SK-N-SH treated with all-trans-retinoic acid at 6 μM for 48 hours (cell line): Measurements from ENCODE around the gene PLA2G10.

Experiments used
- ATAC-seq: fragments of 200-7000 bp; cut with Tn5 transposase; 3 replicates; pipeline ENCODE4 v1.9.1; 2020; ENCODE audit warnings: mild to moderate bottlenecking, moderate library complexity
- ARNTL ChIP-seq: fragments of 450-650 bp; formaldehyde crosslinking; IDR thresholded peaks from 2 replicates; pipeline ENCODE4 v1.5.0; 2020; ENCODE audit warnings: low read depth, mild to moderate bottlenecking, moderate library complexity, borderline replicate concordance
- BACH2 ChIP-seq: fragments of 250-450 bp; sonication (Bioruptor Pico); IDR thresholded peaks from 2 replicates; pipeline ENCODE4 v1.9.0; 2021; ENCODE audit warnings: mild to moderate bottlenecking, borderline replicate concordance
- CSDC2 ChIP-seq: fragments of 250-450 bp; sonication (Bioruptor Pico); IDR thresholded peaks from 2 replicates; pipeline ENCODE4 v1.5.0; 2020; ENCODE audit warnings: mild to moderate bottlenecking, moderate library complexity
- ESRRG ChIP-seq: fragments of 250-450 bp; sonication (Bioruptor Pico); IDR thresholded peaks from 2 replicates; pipeline ENCODE4 v1.6.1; 2021; ENCODE audit warnings: mild to moderate bottlenecking
- ISL1 ChIP-seq: fragments of 250-450 bp; sonication (Bioruptor Pico); IDR thresholded peaks from 2 replicates; pipeline ENCODE4 v2.1.2; 2022; ENCODE audit warnings: mild to moderate bottlenecking, moderate library complexity
- OSR1 ChIP-seq: fragments of 250-450 bp; sonication (Bioruptor Pico); IDR thresholded peaks from 2 replicates; pipeline ENCODE4 v1.8.0; 2022; ENCODE audit warnings: moderate library complexity, mild to moderate bottlenecking, inconsistent platforms
- POU6F1 ChIP-seq: fragments of 250-450 bp; sonication (Bioruptor Pico); IDR thresholded peaks from 2 replicates; pipeline ENCODE4 v1.8.0; 2021; ENCODE audit warnings: low read depth, mild to moderate bottlenecking, moderate library complexity, borderline replicate concordance
- PPARA ChIP-seq: fragments of 250-450 bp; sonication (Bioruptor Pico); IDR thresholded peaks from 2 replicates; pipeline ENCODE4 v1.5.0; 2020; ENCODE audit warnings: mild to moderate bottlenecking, borderline replicate concordance
- RARB ChIP-seq: fragments of 250-450 bp; sonication (Bioruptor Pico); IDR thresholded peaks from 2 replicates; pipeline ENCODE4 v1.8.0; 2021; ENCODE audit warnings: mild to moderate bottlenecking, moderate library complexity
- SNAI2 ChIP-seq: fragments of 250-450 bp; sonication (Bioruptor Pico); IDR thresholded peaks from 2 replicates; pipeline ENCODE4 v1.5.0; 2020; ENCODE audit warnings: mild to moderate bottlenecking, moderate library complexity
- TCF4 ChIP-seq: fragments of 250-450 bp; sonication (Bioruptor Pico); IDR thresholded peaks from 2 replicates; pipeline ENCODE4 v1.8.0; 2021; ENCODE audit warnings: mild to moderate bottlenecking, moderate library complexity, borderline replicate concordance
- TOX ChIP-seq: fragments of 250-450 bp; sonication (Bioruptor Pico); IDR thresholded peaks from 2 replicates; pipeline ENCODE4 v1.8.0; 2021; ENCODE audit warnings: mild to moderate bottlenecking, moderate library complexity, borderline replicate concordance
- TSHZ2 ChIP-seq: fragments of 250-450 bp; sonication (Bioruptor Pico); IDR thresholded peaks from 2 replicates; pipeline ENCODE4 v1.5.0; 2020; ENCODE audit warnings: mild to moderate bottlenecking, moderate library complexity
- ZC3H10 ChIP-seq: fragments of 250-450 bp; sonication (Bioruptor Pico); IDR thresholded peaks from 2 replicates; pipeline ENCODE4 v1.5.1; 2021; ENCODE audit warnings: mild to moderate bottlenecking, moderate library complexity
- ZFP3 ChIP-seq: fragments of 250-450 bp; sonication (Bioruptor Pico); IDR thresholded peaks from 2 replicates; pipeline ENCODE4 v1.5.0; 2020; ENCODE audit warnings: mild to moderate bottlenecking, moderate library complexity
- ZFP30 ChIP-seq: fragments of 450-650 bp; formaldehyde crosslinking; IDR thresholded peaks from 2 replicates; pipeline ENCODE4 v1.5.0; 2022; ENCODE audit warnings: mild to moderate bottlenecking, moderate library complexity
- ZNF70 ChIP-seq: fragments of 450-650 bp; formaldehyde crosslinking; IDR thresholded peaks from 2 replicates; pipeline ENCODE4 v1.5.0; 2020; ENCODE audit warnings: mild to moderate bottlenecking, moderate library complexity
- ZNF8 ChIP-seq: fragments of 450-650 bp; formaldehyde crosslinking; IDR thresholded peaks from 2 replicates; pipeline ENCODE4 v1.5.0; 2020; ENCODE audit warnings: mild to moderate bottlenecking, moderate library complexity
- TF ChIP-seq, protein P1 (sequence below): fragments of 250-450 bp; sonication (Bioruptor Pico); IDR thresholded peaks from 2 replicates; pipeline ENCODE4 v1.5.1; 2021; ENCODE audit warnings: mild to moderate bottlenecking, moderate library complexity
- TF ChIP-seq, protein P2 (sequence below): fragments of 250-450 bp; sonication (Bioruptor Pico); IDR thresholded peaks from 2 replicates; pipeline ENCODE4 v1.8.0; 2020; ENCODE audit warnings: mild to moderate bottlenecking, moderate library complexity, borderline replicate concordance

PLA2G10 gene

DNA sequence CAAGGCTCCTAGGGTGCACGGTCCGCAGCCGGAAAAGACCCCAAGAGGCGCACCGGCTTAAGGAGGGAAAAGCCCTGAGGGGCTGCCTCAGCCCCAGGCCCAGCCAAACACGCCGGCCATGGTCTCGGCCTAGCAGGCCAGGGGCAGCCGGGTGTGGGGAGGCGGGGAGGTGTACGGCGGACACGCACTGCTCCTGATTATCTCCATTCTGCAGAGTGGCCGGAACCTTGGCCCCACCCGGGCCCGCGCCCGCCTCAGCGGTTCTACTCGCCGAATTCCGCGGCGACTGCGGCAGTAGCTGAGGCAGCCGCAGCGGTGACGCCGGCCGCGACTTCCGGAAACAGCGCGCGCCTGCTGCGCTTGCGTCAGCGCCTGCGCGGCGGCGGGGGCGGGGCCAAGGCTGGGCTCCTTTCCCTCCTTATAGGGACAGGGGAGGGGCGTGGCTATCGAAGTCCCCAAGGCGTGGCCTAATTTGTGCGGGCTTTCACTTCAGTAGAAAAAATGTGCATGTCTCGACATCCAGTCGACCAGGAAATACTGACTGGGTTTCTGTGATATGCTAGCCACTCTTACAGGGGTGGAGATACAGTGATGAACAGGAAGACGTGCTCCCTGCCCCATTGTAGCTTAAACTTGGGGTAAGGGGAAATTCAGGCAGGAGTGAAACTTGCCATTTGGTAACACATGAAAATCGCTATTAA lies 64.0 kb downstream of the PLA2G10 start, which contains the start of gene PARN (continued):
- no peak for TF ChIP-seq ZNF70 (CRISPR knock-in tag)
- TF ChIP-seq SNAI2 (CRISPR knock-in tag) = no peak
- TF ChIP-seq ISL1 (CRISPR knock-in tag) = no peak

GRCh38 chr16:14629612-14629918 lies 64.5 kb downstream of the PLA2G10 start:
- TF ChIP-seq CSDC2 (CRISPR knock-in tag) (no peak), SNAI2 (CRISPR knock-in tag) (no peak), PPARA (CRISPR knock-in tag) (no peak)
- ATAC-seq = no peak

DNA sequence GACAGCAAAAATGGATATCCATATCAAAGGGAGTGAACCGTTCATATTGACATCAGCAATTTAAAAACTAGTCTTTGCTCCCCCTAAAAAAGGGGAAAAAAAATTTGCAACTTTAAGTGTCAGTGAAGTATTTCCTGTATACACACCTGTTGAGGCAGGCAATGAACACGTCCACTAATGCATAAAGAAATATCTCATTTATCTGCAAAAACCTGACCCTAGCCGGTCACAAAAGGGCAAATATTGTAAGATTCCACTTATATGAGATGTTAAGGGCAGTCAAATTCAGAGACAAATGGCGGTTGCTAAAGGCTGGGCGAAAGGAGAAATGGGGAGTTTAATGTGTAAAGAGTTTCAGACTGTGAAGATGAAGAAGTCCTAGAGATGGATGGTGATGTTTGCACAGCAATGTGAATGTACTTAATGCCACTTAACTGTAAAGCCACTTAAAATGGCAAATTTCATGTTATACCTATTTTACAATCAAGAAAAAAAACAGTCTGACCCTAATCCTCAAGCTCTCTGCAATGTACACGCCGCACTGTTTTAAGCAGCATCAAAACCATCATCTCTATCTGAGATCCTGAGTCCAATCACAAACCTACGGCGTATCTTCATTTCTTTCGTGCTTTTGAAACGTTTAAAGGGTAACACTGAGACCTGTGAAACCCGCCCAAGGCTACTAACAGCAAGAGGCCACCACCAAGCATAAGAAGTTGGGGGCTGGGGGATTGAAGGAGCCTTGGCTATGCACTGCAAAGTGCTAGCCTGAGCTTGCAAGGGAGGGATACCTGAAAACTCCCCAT lies 65.1 kb downstream of the PLA2G10 start:
- TF ChIP-seq RARB (CRISPR knock-in tag) (no peak), BACH2 (CRISPR knock-in tag) (no peak), ARNTL (CRISPR knock-in tag) (no peak), ESRRG (CRISPR knock-in tag) (no peak), OSR1 (CRISPR knock-in tag) (no peak), TOX (CRISPR knock-in tag) (no peak), ZNF8 (CRISPR knock-in tag) (no peak), TCF4 (CRISPR knock-in tag) (no peak), ISL1 (CRISPR knock-in tag) (no peak), PPARA (CRISPR knock-in tag) (no peak), ZNF70 (CRISPR knock-in tag) (no peak), POU6F1 (CRISPR knock-in tag) (no peak)
- TF ChIP-seq, protein P1, sequence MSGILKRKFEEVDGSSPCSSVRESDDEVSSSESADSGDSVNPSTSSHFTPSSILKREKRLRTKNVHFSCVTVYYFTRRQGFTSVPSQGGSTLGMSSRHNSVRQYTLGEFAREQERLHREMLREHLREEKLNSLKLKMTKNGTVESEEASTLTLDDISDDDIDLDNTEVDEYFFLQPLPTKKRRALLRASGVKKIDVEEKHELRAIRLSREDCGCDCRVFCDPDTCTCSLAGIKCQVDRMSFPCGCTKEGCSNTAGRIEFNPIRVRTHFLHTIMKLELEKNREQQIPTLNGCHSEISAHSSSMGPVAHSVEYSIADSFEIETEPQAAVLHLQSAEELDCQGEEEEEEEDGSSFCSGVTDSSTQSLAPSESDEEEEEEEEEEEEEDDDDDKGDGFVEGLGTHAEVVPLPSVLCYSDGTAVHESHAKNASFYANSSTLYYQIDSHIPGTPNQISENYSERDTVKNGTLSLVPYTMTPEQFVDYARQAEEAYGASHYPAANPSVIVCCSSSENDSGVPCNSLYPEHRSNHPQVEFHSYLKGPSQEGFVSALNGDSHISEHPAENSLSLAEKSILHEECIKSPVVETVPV (CRISPR knock-in tag) = no peak
- TF ChIP-seq, protein P2, sequence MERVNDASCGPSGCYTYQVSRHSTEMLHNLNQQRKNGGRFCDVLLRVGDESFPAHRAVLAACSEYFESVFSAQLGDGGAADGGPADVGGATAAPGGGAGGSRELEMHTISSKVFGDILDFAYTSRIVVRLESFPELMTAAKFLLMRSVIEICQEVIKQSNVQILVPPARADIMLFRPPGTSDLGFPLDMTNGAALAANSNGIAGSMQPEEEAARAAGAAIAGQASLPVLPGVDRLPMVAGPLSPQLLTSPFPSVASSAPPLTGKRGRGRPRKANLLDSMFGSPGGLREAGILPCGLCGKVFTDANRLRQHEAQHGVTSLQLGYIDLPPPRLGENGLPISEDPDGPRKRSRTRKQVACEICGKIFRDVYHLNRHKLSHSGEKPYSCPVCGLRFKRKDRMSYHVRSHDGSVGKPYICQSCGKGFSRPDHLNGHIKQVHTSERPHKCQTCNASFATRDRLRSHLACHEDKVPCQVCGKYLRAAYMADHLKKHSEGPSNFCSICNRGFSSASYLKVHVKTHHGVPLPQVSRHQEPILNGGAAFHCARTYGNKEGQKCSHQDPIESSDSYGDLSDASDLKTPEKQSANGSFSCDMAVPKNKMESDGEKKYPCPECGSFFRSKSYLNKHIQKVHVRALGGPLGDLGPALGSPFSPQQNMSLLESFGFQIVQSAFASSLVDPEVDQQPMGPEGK (CRISPR knock-in tag) = no peak
- no peak for ATAC-seq

GRCh38 chr16:14627078-14627477 lies 67.0 kb downstream of the PLA2G10 start:
- no peak for ATAC-seq
- TF ChIP-seq ARNTL (CRISPR knock-in tag) (no peak), ESRRG (CRISPR knock-in tag) (no peak), TSHZ2 (CRISPR knock-in tag) (no peak), RARB (CRISPR knock-in tag) (no peak), TOX (CRISPR knock-in tag) (no peak), CSDC2 (CRISPR knock-in tag) (no peak), ISL1 (CRISPR knock-in tag) (no peak), ZC3H10 (CRISPR knock-in tag) (no peak), SNAI2 (CRISPR knock-in tag) (no peak), ZFP3 (CRISPR knock-in tag) (no peak), ZNF70 (CRISPR knock-in tag) (no peak), PPARA (CRISPR knock-in tag) (no peak), OSR1 (CRISPR knock-in tag) (no peak), ZFP30 (CRISPR knock-in tag) (no peak)
- TF ChIP-seq, protein P1 (CRISPR knock-in tag) = no peak
- TF ChIP-seq, protein P2 (CRISPR knock-in tag) = no peak
